Stimulated activated naive CD8-positive, alpha-beta T cell treated with anti-CD3 and anti-CD28 coated beads, Interleukin-15, Interleukin-2, amounts not matched to agents 100 U/mL and 50 U/mL, for 24 hours (primary cell): Measurements from ENCODE around the gene HDHD2.

Source experiments
- ATAC-seq: fragments of 150-1000 bp; cut with Tn5 transposase; one replicate; pipeline ENCODE4 v1.10.0; 2021
- DNase-seq: peaks from one replicate; pipeline ENCODE4 v3.0.0; 2021

Gene HDHD2

DNA sequence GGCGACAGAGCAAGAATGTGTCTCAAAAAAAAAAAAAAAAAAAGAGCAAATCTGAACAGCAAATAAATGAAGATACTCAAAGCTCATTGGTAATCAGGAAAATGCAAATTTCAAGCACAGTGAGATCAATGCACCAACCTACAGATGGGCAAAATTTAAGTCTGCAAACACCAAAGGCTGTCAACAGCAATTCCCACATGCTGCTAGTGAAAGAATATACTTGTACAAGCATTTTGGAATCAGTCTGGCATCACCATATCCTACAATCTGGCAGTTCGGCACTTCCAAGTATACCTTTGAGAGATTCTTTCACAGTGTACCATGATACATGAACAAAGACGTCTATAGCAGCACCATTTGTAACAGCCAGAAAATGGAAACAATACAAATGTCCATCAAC is 4.1 kb downstream of the HDHD2 start:
- ATAC-seq (no peak), DNase-seq (no peak)

DNA sequence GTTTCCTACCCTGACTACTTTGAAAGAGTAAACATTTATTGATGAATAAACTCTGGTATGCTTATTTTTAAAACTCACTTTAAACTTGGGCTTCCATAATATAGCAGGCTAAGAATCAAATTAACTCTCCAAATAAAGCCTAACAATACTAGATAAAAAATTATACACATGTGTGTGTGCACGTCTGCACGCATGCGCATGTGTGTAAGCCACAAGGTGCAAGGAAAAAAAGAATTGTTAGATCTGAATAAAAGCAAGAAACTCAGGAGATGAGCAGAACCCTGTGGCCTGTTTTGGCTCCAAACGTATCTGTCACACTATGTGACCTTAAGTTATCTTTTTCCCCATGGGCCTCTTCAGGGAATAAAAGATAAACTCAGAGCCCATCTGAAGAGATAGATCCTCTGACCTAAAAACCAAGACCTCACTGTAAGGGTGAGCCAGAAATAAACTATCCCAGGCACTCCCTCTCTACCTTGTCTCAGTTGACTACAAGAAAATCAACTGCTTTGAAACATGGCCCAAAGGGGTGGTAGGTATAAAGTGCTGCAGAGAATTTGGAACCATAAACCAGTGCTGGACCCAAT is 6.3 kb downstream of the HDHD2 start:
- no peak for ATAC-seq

DNA sequence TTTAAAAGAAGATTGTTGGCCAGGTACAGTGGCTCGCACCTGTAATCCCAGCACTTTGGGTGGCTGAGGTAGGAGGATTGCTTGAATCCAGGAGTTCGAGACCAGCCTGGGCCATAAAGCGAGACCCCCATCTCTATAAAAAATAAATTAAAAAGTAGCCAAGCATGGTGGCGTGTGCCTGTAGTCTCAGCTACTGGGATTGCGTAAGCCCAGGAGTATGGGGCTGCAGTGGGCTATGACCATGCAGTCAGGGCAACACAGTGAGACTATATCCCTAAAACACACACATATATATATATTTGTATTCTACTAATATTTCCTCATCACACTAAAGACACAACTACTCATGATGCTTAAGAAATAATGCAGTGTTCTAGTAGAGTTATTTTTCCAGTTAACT is 7.1 kb downstream of the HDHD2 start:
- DNase-seq: no peak
- ATAC-seq: no peak

More for the DNA sequence above, 6.3 kb downstream of the HDHD2 start:
- no peak for DNase-seq

DNA sequence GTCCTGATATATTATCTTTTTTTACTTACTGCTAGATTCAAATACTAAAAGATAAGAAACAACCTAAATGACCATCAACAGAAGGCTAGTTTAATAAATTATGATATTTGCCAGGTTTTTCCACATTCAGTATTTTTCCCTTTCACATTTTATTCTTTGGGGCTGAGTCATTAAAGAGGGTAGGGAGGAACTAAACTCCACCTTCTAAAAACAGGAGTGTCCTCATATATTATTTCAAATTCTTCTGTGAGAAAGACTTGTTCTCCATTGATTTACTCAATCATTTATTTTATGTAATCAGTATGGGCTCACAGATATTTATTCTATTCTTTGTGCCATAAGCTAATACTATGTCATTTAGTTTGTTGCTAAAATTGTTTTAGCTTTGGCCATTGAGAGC is 9.0 kb downstream of the HDHD2 start:
- ATAC-seq (no peak), DNase-seq (no peak)

DNA sequence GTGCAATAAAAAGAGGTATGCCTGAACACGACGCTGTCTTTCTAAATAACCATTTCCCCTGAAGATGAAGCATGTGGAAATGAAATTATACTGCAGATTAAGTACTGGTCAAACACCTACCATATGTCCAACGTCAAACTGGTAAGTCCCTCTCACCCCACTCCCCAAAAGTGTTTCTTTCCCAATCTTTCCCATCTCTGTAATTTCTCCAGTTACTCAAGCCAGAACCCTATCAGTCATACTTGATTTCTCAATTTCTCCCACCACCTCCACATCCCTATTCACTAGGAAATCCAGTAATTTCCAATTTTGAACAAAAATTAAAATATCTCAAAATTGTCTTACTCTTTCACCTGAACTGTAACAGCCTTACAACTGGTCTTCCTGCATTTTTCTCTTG is 29.2 kb downstream of the HDHD2 start:
- DNase-seq (no peak), ATAC-seq (no peak)

DNA sequence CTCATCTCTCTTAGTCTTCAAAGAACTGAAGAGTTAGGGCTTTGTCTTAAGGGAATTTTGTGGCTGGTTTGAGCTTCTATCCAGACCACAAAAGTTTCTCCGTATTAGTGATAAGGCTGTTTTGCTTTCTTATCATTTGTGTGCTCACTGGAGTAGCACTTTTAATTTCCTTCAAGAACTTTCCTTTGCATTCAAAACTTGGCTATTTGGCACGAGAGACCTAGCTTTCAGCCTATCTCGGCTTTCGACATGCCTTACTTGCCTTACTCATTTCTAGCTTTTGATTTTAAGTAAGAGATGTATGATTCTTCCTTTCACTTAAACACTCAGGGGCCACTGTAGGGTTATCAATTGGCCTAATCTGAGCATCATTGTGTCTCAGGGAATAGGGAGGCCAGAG is 29.9 kb downstream of the HDHD2 start:
- ATAC-seq (peak; percentile 83), DNase-seq (no peak)

DNA sequence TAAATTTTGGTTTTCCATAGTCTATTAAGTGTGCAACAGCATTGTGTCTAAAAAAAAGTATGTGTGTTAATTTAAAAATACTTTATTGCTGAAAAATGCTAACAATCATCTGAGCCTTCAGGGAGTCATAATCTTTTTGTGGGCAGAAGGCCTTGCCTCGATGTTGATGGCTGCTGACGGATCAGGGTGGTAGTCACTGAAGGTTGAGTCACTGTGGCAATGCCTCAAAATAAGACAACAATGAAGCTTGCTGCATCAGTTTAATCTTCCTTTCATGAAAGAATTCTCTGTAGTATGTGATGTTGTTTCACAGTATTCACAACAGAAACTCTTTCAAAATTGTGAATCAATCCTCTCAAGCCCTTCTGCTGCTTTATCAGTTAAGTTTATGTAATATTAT is 31.3 kb downstream of the HDHD2 start:
- DNase-seq (no peak), ATAC-seq (no peak)

DNA sequence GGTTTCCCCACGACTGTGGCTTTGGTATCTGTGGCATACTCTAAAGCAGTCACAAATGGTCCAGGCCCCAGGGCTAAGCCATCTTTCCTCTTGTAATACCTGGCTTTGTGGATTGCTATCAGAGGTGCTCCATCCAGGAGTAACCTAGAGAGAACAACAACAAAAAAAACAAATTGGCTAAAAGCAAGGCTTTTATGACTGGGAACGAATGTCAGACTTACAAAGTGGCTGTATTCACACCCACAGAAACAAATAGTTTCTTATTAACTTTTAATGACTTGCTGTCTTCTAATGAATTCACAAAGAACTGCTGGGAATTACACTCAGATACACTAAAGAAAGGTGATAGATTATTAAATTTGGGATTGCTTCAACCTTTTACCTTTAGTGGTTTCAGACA is 35.1 kb downstream of the HDHD2 start:
- no peak for ATAC-seq
- DNase-seq: no peak

DNA sequence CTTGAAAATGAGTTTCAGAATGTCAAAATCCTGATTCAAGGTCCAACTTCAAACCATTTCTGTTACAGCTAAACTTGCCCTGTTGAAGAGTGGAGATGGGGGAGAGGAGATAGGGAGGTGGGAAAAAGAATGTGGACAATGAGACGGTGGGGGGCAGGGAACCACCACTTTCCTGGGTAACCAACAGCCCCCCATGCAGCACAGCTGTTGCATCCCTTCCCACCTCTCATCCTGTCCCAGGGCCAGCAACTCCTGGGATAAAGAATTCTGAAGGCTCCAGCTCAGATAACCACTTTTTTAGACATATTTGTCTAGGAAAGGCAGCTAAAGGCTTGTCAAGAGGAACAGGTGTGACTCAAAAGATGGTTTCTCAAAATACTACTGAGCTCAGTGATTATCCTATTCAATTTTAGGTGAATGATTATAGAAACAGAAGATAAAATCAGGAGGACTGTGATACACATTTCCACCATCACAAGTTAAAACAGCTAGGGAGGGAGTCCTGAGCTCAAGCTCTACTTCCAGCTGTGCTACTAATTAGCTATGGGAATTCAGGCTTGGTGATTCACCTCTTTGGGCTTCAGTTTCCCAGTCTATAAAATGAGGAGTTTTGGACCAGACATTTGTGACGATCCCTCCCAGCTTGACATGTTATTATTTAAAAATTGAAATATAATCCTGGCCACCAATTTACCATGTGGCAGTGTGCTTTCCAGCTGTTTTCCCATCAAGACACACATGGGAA is 36.3 kb downstream of the HDHD2 start:
- ATAC-seq: no peak

DNA sequence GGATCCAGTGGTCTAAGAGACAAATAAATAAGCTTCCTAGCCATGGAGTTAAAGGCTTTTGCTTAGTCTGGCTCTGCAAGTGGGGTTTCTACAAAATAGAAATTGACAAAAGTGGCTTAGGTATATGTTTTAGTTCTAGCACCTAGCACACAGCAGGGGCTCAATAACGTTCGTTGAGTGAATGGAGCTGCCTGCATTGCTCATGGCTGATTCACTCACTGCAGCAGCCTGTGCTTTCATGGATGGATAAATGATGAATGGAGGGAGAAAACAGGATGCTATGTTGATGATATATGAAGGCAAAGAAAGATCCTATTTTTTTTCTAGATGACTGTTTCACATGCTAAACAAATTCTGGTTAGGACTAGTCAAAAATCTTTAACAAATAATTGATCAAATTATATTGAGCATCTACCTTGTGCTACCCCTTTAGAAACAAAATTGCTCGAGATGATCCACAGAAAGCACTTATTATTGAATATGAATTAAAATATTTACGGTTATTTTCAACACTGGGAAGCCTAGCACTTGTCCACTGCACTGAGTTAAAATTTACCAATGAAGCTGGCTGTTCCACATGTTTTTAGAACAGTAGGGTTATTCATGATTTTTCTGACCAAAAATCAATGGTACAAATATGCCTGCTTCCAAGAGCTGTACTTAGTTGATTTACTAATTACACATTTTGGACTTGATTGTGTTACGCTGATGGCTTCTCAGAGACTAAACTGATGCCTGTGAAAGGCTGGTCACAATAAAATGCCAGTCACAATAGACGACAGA is 39.6 kb downstream of the HDHD2 start:
- ATAC-seq (no peak), DNase-seq (no peak)

More for the DNA sequence above, 36.3 kb downstream of the HDHD2 start:
- DNase-seq: no peak

DNA sequence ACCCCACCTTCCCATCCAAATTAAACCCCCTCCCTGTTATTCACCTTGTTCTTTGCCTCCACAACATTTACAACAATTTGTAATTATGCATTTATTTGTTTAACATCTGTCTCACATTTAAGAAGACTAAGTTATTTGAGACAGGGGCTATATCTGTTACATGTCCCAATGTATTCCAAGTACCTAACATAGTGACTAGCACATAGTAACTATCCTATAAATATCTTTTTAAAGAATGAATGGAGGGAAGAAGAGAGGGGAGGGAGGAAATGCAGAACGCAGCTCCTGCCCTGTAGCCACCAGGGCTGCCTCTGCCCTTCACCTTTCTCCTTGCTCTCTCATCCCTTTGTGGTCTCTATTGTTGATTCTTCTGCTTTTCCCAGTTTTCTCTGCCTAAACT is 40.6 kb downstream of the HDHD2 start:
- DNase-seq: no peak
- ATAC-seq: no peak

DNA sequence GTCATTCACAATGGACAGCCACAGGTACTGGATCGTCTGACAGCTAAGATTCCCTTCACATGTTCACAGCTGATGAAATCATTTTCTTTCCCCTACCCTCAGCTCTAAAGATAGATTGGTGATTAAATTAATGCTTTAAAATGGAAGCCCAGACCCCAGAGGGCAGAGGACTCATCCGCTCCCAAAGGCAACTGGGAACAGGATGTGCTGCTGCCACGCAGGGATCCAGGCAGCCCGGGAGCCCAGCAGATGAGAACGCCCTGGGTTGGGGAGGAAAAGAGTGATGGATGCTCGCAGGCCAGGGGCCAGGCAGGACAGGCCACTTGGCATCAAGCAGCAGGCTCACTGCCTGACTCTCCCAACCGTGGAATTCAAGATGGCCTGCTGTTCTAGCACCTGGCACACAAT is 41.3 kb downstream of the HDHD2 start:
- no peak for ATAC-seq

DNA sequence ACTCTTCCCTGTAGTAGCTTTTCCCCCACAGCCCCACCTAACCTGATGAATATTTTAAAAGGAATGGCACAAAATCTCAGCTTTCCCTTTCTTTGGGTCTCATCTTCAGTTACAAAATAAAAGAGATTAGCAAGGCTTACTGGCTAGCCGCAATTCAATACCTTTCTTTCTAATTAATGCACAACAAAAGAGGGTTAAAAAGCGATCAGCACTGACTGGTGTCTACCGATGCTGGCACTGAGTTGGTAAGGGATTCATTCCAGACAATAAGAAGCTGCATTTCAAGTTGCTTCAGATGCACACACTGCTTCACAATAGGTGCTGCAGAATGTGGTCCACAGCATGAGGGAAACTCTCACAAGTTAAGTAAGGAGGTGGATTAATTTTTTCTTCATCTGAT is 41.9 kb downstream of the HDHD2 start:
- ATAC-seq: no peak
- no peak for DNase-seq

More for the DNA sequence above, 41.3 kb downstream of the HDHD2 start:
- DNase-seq: no peak

DNA sequence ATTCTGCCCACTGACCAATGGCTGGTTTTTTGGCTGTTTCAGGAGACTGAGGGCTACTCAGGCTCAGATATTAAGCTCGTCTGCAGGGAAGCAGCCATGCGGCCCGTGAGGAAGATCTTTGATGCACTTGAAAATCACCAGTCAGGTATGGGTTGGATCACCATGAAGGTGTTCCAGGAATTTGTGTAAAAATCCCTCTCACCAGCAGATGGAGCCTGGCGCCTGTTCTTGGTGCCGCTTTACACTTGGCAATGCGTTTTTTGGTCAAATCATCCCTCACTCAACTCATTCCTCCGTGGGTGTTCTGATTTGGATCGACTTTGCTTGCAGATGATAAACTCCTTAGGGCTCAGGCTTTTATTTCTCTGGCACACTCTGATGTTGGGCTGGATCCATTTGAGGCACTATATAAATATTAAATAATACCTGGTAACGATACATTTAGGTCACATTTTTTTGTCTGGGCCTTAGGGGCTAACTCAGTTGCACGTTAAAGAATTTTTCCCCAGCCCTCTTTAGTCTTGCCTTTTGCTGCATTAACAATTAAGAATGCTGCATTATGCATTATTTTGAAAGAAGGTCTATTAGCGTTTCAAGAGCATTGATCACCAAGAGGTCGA is 50.0 kb downstream of the HDHD2 start:
- ATAC-seq: no peak
- DNase-seq: peak; percentile 57

DNA sequence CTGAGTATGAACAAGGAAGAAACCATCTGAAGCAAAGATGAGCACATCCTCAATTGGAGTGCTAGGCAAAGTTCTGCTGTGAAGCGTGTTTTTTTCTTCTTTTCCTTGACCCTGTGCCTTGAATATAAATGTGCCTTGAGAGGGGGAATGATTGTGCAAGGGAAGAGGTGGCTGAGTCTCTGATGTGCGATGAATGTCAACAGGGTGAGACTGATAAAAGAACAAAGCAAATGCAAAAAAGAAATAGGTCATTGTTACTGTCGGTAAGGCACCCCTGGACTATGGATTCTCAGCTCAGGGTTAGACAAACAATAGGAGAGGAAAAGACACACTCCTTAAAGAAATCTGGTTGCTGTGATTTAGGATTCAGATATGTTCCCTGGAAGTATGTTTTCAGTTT is 54.5 kb downstream of the HDHD2 start:
- ATAC-seq (no peak), DNase-seq (no peak)

DNA sequence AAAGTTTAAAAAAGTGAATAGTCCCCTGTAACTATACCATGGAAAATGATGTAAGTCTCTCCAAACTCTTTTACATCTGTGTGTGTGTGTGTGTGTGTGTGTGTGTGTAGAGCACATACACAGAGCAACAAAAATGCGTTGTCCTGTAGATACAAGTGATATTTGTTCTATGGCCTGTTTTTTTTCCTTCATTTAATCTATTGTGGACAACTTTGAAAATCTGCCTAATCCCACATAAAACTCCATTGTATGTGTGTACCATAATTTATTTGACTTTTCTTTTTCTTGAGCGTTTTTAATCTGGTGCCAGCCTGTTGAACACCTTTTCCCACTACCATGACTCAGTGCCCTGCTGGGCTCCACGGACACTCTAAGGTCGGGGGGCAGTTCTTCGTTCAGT is 62.6 kb downstream of the HDHD2 start:
- DNase-seq (no peak), ATAC-seq (no peak)

DNA sequence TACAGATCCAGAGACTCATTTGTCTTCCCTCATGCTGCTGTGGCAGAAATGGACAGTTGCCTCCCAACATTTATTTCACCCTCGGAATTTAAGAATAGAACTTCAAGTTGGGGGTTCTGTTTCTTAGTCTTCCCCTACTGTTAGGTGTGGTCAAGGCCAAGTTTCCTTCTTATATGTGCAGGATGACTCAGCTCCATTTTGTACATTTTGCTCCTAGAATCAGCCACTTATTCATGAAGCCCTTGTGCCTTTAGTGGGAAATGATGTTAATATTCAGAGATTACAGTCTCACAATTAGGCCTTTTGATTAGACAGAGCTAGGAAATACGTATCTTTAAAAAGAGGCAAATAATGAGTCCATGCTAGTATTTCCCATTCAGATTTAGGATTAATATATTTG is 68.7 kb downstream of the HDHD2 start:
- ATAC-seq (no peak), DNase-seq (no peak)

DNA sequence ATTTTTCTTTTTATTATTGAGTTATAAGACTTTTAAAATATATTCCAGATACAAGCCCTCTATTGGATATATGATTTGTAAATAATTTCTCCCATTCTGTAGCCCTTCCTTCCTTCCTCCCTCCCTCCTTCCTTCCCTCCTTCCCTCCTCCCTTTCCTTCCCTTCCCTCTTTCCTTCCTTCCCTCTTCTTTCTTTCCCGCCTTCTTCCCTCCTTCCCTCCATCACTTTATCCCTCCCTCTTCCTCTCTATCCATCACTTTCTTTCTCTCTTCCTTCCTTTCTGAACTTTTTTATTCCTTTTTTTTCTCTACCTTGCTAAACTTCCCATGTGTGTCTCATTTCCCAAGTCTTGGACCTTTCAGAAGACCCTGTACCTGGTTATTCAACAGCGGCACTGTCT is 69.4 kb downstream of the HDHD2 start:
- no peak for DNase-seq
- no peak for ATAC-seq

DNA sequence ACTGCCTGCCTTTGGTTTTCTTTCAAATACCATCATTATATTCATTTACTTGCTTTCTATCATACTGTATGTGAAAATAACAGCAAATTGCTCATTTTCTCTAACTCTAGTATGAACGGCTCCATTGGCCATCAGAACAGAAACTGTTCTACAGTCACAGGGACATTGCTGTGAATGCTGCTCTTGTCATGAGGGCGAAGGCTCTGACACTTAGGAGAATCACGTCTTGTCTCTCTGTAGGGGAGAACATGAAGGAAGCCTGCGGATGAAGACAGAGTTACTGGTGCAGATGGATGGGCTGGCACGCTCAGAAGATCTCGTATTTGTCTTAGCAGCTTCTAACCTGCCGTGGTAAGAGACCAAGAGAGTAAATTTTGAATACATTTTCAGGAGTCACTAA is 73.2 kb downstream of the HDHD2 start:
- DNase-seq (no peak), ATAC-seq (no peak)

DNA sequence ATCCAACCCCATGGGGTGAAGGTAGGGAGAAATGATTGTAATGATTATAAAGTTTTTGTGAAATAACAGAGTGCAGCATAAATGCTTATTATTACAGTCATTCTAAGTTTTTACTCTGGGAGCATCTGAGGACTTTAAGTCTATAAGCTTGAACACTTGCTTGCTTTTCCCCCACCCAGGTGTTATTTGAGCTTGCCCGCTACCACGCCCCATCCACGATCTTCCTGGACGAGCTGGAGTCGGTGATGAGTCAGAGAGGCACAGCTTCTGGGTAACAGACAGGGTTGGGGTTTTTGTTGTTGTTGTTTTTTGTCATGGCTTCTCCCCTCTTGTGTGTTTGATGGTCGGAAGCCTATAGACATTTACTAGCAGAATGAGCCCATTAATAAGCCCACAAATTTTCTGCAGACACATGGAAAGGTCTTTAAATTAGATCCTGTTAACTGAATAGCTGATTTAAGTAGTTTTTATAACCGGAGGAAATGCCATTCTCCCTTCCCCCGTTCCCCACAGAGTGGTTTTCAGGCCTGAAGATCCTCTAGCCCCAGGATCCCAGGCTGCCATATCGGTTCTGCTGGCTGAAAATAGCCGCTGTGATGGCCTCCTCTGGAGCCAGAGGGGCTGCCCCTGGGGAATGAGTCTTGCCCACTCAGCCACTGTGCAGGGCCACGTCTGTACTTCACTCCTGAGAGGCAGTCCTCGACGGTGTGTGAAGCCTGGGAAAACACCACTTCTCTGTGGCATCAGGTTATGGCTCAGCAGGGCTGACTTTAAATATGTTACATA is 75.0 kb downstream of the HDHD2 start:
- ATAC-seq (no peak), DNase-seq (no peak)

DNA sequence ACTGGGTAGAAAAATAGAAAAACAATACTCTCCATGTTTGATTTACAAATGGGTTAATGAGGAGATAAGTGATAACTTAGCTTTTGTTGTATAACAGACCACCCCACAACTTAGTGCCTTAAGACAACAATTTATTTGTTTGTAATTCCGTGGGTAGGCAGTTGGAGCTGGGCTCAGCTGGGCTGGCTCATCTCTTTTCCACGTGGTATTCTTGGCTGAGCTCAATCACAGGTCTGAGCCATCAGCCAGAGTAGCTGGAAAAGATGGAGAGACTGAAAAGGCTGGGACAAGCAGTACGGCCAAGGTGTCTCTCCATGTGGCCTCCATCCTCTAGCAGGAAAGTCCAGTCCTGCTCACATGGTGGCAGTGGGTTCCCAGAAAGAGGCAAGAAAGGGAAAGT is 82.7 kb downstream of the HDHD2 start:
- no peak for ATAC-seq
- no peak for DNase-seq

DNA sequence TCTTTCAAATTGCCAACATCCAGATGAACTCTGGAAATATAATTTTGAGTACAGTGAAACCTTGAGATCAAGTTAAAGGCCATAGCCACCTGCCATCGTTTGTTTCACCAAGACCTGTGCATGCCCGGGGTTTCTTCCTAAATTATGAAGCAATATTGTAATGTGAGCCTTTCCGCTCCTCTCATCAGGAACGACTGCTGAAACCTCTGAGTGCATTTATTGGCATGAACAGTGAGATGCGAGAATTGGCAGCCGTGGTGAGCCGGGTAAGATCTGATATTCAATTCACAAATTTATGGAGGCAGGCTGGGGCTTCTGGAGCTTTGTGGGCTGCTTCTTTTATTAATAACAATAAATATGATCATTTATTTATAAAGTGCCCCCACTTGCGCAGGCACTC is 87.2 kb downstream of the HDHD2 start:
- no peak for DNase-seq
- ATAC-seq: no peak
